CD14-positive monocyte (primary cell): ENCODE measurements around the gene SF3B4. TPM values are rescaled to one million over a fixed set of nuclear protein-coding genes. Genes with fewer than 3 reads are reported as not detected.

Experiments
- DNase-seq, 3 donors: peaks; one replicate each; pipeline ENCODE4 v3.0.0-alpha.2; 2011 to 2022
- H2AFZ ChIP-seq: 2 replicates; pipeline ENCODE4 v1.6.0; 2012; ENCODE audit warnings: mild to moderate bottlenecking, low read depth, low read length, inconsistent platforms; ENCODE audit not compliant: insufficient read depth, poor library complexity, severe bottlenecking
- H3K27ac ChIP-seq, 2 donors: 1 replicate in 1 of 2; 2 replicates in 1 of 2; pipeline ENCODE4 v1.5.1; 2012 to 2013; ENCODE audit warnings: low read length in 2 of 2, control low read depth in 1 of 2, inconsistent platforms in 1 of 2, low read depth in 1 of 2, mild to moderate bottlenecking in 1 of 2
- H3K27me3 ChIP-seq, 2 donors: one replicate each; pipeline versions ENCODE4 v1.6.0 to v1.6.1; 2011 to 2013; ENCODE audit warnings: low read length in 2 of 2; ENCODE audit not compliant: control insufficient read depth in 2 of 2, insufficient read depth in 2 of 2
- H3K36me3 ChIP-seq, 2 donors: replicated peaks in 1 of 2; 1 replicate in 1 of 2; 2 replicates in 1 of 2; pipeline versions ENCODE4 v1.5.1 to v1.6.1; 2012 to 2013; ENCODE audit warnings: low read length in 2 of 2, control low read depth in 1 of 2, inconsistent platforms in 1 of 2, mild to moderate bottlenecking in 1 of 2; ENCODE audit not compliant: insufficient read depth in 2 of 2, control insufficient read depth in 1 of 2
- H3K4me1 ChIP-seq, 2 donors: 1 replicate in 1 of 2; 2 replicates in 1 of 2; pipeline versions ENCODE4 v1.5.1 to v1.6.1; 2012 to 2013; ENCODE audit warnings: low read length in 2 of 2, control low read depth in 1 of 2, inconsistent platforms in 1 of 2, mild to moderate bottlenecking in 1 of 2, moderate library complexity in 1 of 2; ENCODE audit not compliant: insufficient read depth in 2 of 2, control insufficient read depth in 1 of 2
- H3K4me2 ChIP-seq: replicated peaks from 2 replicates; pipeline ENCODE3; 2012; ENCODE audit warnings: low read length, moderate library complexity, mild to moderate bottlenecking; ENCODE audit not compliant: poor library complexity, severe bottlenecking; ENCODE audit errors: extremely low read depth
- H3K4me3 ChIP-seq, 3 experiments: fragments of 200-600 bp in 1 of 3; sonication (generic) in 1 of 3; replicated peaks in 1 of 3; 1 replicate in 2 of 3; 2 replicates in 1 of 3; pipeline ENCODE4 v1.5.1; 2011 to 2013; ENCODE audit warnings: low read length in 3 of 3, mild to moderate bottlenecking in 3 of 3, control low read depth in 2 of 3, low read depth in 2 of 3, inconsistent platforms in 1 of 3, moderate library complexity in 1 of 3
- H3K79me2 ChIP-seq: 2 replicates; pipeline ENCODE4 v1.6.0; 2012; ENCODE audit warnings: mild to moderate bottlenecking, control low read depth, inconsistent platforms, low read length, moderate library complexity; ENCODE audit not compliant: insufficient read depth
- H3K9ac ChIP-seq: 2 replicates; pipeline ENCODE4 v1.6.0; 2017; ENCODE audit warnings: low read length, mild to moderate bottlenecking; ENCODE audit not compliant: insufficient read depth, poor library complexity, severe bottlenecking
- H3K9me3 ChIP-seq, 2 donors: replicated peaks in 1 of 2; 1 replicate in 1 of 2; 2 replicates in 1 of 2; pipeline versions ENCODE4 v1.5.1 to v1.6.1; 2012 to 2013; ENCODE audit warnings: low read length in 2 of 2, control low read depth in 1 of 2; ENCODE audit not compliant: control insufficient read depth in 1 of 2, insufficient read depth in 1 of 2
- H4K20me1 ChIP-seq: 2 replicates; pipeline ENCODE4 v1.6.0; 2012; ENCODE audit warnings: mild to moderate bottlenecking, low read length, control low read depth, moderate library complexity; ENCODE audit not compliant: insufficient read depth
- H3K27ac Mint-ChIP-seq, 7 donors: one replicate each; pipeline ENCODE4 v1.8.0; 2020; ENCODE audit warnings: mild to moderate bottlenecking in 7 of 7, mixed read lengths in 7 of 7, moderate library complexity in 6 of 7, inconsistent platforms in 2 of 7
- H3K27me3 Mint-ChIP-seq, 3 donors: one replicate each; pipeline ENCODE4 v1.8.0; 2021 to 2022; ENCODE audit warnings: low read depth in 3 of 3, mild to moderate bottlenecking in 3 of 3, mixed read lengths in 3 of 3, moderate library complexity in 3 of 3, inconsistent platforms in 1 of 3
- H3K36me3 Mint-ChIP-seq, 2 donors: one replicate each; pipeline ENCODE4 v1.8.0; 2020; ENCODE audit warnings: mixed read lengths in 2 of 2, inconsistent platforms in 1 of 2, mild to moderate bottlenecking in 1 of 2
- H3K4me1 Mint-ChIP-seq: one replicate; pipeline ENCODE4 v1.8.0; 2020; ENCODE audit warnings: mild to moderate bottlenecking, mixed read lengths
- H3K4me3 Mint-ChIP-seq, 2 donors: one replicate each; pipeline ENCODE4 v1.8.0; 2020; ENCODE audit warnings: mild to moderate bottlenecking in 2 of 2, mixed read lengths in 2 of 2, moderate library complexity in 1 of 2
- H3K9me3 Mint-ChIP-seq, 7 donors: one replicate each; pipeline ENCODE4 v1.8.0; 2020 to 2022; ENCODE audit warnings: mixed read lengths in 7 of 7, mild to moderate bottlenecking in 6 of 7, moderate library complexity in 6 of 7, inconsistent platforms in 2 of 7
- CTCF ChIP-seq: fragments of 200-600 bp; IDR thresholded peaks from one replicate; pipeline ENCODE4 v1.8.0; 2022; ENCODE audit warnings: antibody characterized with exemption, mild to moderate bottlenecking
- WGBS: methylation state at CpG from one replicate; pipeline ENCODE4 v1.1.5; 2013; ENCODE audit warnings: missing lambda C conversion rate; ENCODE audit not compliant: insufficient coverage; 5-methylcytosine and 5-hydroxymethylcytosine counted together
- intact Hi-C, 2 donors: fragments of 100-400 bp; cut with micrococcal nuclease; formaldehyde crosslinking; loops; one replicate each; pipeline versions ENCODE4 v1.15.0 to v1.15.1; 2023
- polyA plus RNA-seq, 3 donors: library from polyadenylated mRNA; depleted of rRNA in 1 of 3; unstranded in 2 of 3; stranded (reverse) in 1 of 3; fragments of 300-500 nt in 2 of 3; fragments of >200 nt in 1 of 3; fragmentation: Illumina TruSeq in 2 of 3; gene quantifications; 1 replicate in 2 of 3; 2 replicates in 1 of 3; pipeline ENCODE4 v1.2.3, GENCODE V29; 2012 to 2021

Gene SF3B4
- polyA plus RNA-seq, 3 donors = 52.2 to 78.6 (median 64.6) TPM

DNA sequence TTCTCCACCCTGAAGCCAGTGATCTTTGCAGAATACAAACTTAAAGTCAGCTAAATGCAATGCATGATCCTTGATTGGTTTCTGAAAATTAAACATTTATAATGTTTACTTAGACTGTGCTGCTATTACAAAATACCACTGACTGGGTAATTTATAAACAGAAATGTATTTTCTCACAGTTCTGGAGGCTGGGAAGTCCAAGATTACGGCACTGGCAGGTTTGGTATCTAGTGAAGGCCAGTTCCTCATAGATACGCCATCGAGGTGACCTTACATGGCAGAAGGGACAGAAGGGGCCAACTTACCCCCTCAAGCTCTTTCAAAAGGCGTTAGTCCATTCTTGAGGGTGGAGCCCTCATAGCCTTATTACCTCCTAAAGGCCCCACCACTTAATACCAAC lies 31.0 kb downstream of the SF3B4 start:
- WGBS = 100% methylated on average over 1 of the region's 4 CpGs
- no peaks in the 10 kb centered on the region for H3K9me3 ChIP-seq
- peaks cover 1 to 5% (median 3%) of the 10 kb centered on the region in 3 donors for H3K27me3 Mint-ChIP-seq
- no peak overlapping the region for H3K9ac ChIP-seq
- H3K4me3 Mint-ChIP-seq = no peak overlapping the region
- no peak overlapping the region for H3K4me3 ChIP-seq
- DNase-seq = peak in 1 of 3 donors; percentile 33
- no peak overlapping the region for H3K4me2 ChIP-seq
- no peak overlapping the region for H3K27ac ChIP-seq
- no peak overlapping the region for H3K27ac Mint-ChIP-seq
- no peak for TF ChIP-seq CTCF
- H3K9me3 Mint-ChIP-seq = peaks cover 0 to 7% (median 2%) of the 10 kb centered on the region in 7 donors
- peaks cover 8 to 17% of the 10 kb centered on the region in 2 donors for H3K4me1 ChIP-seq
- H3K4me1 Mint-ChIP-seq = peaks cover 15% of the 10 kb centered on the region
- H2AFZ ChIP-seq = no peak overlapping the region
- intact Hi-C loops = loop anchor here in 1 of 2 donors (5.0 to 10.0 kb wide), 3 partner anchors 41 to 288 kb away; partner anchors contain the start of gene MTMR11
- H3K36me3 ChIP-seq = no peaks in the 10 kb centered on the region
- H3K36me3 Mint-ChIP-seq = peaks cover 0 to 3% of the 10 kb centered on the region in 2 donors
- no peaks in the 10 kb centered on the region for H3K27me3 ChIP-seq
- H3K79me2 ChIP-seq = no peaks in the 10 kb centered on the region
- no peaks in the 10 kb centered on the region for H4K20me1 ChIP-seq

DNA sequence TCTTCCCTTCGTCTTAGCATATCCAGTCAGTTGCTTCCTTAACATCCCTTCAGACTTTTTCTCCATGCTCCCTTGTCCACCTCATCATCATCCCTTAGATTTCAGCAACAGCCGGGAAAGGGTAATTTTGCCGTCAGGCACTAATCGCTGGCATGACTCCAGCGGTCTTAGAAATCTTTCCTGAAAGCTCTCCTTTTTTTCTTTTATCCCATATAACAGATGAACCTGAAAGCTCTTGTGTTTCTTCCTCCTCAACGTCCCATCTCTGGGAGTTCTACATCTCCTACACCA lies 38.7 kb downstream of the SF3B4 start:
- no peak for DNase-seq
- H3K36me3 Mint-ChIP-seq = no peaks in the 10 kb centered on the region

More for the DNA sequence above, 38.7 kb downstream of the SF3B4 start:
- Histone ChIP-seq H4K20me1 (peaks cover 25% of the 10 kb centered on the region), H3K9me3 (no peaks in the 10 kb centered on the region), H3K27ac (peak overlapping the region in 1 of 2 donors; percentile 97), H3K36me3 (no peaks in the 10 kb centered on the region), H3K9ac (peak overlapping the region; percentile 86), H3K4me2 (peak overlapping the region; percentile 78), H3K4me3 (peak overlapping the region; percentile 59 to 99 (median 79)), H3K4me1 (peaks cover 32 to 33% of the 10 kb centered on the region in 2 donors), H2AFZ (peak overlapping the region; percentile 71), H3K79me2 (peaks cover 5% of the 10 kb centered on the region), H3K27me3 (no peaks in the 10 kb centered on the region)
- Mint-ChIP-seq H3K4me1 (peaks cover 3% of the 10 kb centered on the region), H3K27me3 (peaks cover 0 to 2% (median 0%) of the 10 kb centered on the region in 3 donors), H3K4me3 (no peak overlapping the region), H3K9me3 (peaks cover 0 to 3% (median 0%) of the 10 kb centered on the region in 7 donors), H3K27ac (no peak overlapping the region)
- no peak for TF ChIP-seq CTCF
- intact Hi-C loops = no loop called here
- WGBS = 46% methylated on average over 5 of the region's 6 CpGs
